ENCODE measurements around the gene LCOR.
A peak's percentile ranks its signal among the peaks of the same experiment; 100 is the strongest.
"Not testable (repeated sequence)": the region's sequence is repeated elsewhere in the genome, so short reads cannot be mapped to it uniquely, and the experiment has no call there.

The LCOR gene

DNA sequence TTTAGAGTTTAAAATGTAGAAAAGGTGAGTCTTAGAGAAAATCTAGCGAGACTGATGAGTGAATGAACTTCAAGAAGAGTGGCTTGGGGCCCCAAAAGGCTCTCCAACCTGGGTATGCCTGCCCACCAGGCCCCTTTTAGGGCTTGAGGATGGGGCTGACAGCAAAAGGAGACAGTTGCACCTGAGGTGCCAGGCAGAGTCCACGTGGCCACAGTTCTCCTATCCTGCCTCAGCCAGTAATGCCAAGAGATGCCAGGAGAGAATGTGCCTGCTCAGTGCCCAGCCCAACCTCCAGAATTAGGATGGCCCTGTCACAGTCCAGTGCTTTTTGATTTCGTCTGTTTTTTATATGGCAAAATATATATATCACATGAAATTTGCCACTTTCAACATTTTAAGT is 197.2 kb downstream of the LCOR start:
- no peak for DNase-seq

DNA sequence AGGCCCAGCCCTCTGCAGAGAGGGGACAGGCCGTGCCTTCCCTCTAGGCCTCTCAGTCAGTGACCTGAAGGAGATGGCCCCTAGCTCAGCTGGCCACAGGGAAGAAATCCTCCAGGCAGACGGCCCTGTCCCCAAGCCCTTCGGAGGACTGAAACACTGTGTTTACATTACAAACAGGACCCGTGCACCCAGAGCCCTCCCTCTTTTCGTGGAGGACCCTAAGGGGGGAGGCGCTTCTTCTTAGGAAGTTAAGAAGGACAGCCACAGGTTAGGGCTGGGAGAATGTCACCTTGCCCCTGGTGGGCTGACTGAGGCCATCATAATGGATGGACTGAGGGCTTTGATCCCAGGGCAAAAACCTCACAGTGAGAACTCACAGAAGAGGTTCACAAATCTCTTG is 198.8 kb downstream of the LCOR start:
- no peak for DNase-seq

DNA sequence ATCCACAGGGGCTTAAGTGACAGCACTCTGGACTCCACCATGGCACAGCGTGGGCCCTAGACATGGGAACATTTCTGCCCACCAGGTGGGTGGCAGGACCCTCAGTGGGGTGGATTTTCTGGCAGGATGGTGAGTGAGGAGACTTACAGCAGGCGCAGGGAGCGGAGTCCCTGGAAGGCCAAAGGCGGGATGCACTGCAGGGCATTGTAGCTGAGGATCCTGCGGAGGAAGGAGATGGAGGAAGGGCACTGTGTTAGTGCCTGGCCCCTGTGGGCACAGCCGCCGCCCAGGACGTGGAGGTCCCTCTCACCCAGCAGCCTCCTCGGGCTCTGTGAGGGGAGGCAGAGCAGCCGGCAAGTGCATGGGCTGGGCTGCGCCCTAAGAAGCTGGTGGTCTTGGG is 199.4 kb downstream of the LCOR start:
- no peak for DNase-seq

DNA sequence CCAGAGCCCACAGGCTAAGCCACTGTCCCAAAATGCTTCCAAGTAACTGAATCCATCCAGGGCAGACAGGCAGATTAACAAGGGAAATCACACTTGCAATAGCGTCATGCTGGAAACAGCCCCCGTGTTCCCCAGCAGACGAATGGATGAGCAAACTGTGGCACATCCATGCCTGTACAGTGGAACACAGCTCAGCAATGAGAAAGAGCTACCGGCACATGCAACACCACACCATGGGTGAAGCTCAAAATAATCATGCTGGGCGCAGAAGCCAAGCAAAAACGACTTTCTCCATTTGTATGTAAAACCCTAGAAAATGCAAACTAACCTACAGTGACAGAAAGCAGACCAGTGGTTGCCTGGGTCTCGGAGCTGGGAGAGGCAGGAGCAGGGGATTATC is 200.5 kb downstream of the LCOR start:
- no peak for DNase-seq

DNA sequence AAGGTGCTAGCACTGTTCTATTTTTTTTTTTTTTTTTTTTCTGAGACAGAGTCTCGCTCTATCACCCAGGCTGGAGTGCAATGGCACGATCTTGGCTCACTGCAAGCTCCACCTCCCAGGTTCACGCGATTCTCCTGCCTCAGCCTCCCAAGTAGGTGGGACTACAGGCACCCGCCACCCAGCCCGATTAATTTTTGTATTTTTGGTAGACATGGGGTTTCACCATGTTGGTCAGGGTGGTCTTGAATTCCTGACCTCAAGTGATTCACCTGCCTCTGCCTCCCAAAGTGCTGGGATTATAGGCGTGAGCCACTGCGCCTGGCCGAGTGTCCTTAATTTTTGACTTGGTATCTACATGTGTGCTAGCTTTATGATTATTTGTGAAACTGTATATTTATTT is 201.7 kb downstream of the LCOR start:
- DNase-seq: not testable (repeated sequence)

DNA sequence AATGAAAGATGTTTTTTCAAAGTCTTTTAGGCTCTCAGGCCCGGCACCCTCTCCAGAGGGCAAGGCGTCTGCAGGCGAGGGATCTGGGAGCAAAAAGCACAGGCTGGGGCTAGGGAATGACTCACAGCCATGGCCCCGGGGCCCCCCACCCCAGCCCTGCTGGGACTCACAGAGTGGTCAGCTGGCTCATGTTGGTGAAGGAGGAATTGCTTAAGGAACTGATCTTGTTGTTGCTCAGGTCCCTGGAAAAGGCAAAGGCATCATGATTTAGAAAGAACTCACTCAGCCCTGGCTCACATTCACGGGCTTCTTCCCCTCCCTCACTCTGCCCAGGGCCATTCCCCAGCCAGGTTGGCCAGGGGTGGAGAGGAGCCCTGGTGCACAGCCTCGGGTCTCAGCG is 202.2 kb downstream of the LCOR start:
- DNase-seq: no peak

DNA sequence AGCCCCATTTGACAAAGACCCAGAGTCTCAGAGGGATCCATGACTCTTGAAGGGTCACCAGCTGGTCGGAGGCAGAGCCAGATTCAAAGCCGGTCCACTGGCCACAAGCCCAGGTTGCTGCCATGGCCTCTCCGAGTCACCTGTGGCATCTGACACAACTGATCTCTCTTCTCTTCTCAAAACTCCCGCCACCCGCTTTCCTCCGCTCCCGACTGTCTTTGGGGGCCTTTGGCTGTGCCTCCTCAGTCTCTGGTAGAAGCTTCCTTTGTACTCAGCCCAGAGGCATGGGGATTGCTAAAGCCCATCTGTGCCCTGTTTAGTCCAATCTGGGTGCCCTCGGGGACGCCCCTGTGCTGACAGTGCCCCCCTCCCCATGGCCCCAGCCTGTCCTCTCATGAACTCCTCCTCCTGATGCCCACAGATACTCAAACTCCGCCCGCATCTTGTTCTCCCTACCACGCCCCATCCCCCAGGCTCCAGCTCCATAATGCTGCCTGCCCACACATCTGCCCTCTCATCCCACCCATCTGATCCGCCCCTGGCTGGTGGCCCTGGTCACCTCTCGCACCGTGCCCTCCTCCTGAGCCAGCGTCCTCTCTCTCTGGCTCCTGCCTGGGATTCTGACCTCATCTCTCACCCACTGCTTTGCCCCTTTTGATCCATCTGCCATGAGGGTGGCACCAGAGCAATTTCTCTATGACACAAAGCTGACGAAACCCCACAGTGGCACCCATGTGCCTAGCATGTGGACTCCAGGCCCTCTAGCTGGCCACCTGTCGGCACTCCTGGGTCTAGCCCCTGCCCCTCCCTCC is 203.1 kb downstream of the LCOR start:
- no peak for DNase-seq

DNA sequence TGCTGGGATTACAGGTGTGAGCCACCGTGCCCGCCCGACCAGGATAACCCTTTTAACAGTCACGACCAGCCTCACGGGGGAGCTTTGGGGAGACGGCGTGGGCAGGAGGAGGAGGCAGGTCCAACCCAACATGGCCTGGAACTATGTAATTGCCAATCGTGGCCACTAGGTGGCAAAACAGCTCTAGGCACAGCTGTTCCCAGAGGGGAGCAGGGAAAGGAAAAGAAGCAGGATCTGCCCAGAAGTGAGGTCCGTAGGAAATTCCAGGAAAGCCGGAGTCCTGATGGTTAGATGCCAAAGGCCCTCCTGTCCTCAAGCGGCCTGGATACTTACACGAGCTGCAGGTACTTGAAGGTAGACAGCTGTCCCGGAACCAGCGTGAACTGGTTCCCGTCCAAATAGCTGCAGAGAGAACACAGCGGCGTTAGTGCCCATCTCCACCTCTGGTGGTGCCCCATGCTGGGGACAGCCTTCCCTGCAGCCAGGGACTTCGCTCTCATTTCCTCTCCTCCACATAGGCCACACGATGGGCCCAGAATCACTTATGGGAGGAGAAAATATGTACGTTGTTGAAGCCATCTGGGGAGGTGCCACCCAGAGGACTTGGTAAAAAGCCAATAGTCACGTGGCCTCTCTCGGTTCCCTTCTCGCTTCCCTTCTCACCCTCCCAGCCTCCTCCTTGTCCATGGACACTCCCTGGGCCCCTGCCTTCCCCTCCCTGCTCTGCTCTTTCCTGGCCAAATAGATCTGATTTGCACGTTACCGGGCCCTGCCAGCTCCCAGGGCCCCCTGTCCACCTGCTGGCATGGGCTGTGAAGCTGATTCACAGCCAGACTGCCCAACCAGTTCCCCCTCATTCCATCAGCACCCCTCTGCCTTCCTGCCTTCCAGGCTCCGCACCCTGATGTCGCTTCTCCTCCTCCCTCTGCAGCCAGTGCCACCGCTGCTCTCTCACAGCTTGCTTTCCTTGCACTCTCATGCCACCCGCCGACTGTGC is 205.6 kb downstream of the LCOR start:
- peak in 53 of 56 donors; percentile 13 to 86 (median 53) for DNase-seq

DNA sequence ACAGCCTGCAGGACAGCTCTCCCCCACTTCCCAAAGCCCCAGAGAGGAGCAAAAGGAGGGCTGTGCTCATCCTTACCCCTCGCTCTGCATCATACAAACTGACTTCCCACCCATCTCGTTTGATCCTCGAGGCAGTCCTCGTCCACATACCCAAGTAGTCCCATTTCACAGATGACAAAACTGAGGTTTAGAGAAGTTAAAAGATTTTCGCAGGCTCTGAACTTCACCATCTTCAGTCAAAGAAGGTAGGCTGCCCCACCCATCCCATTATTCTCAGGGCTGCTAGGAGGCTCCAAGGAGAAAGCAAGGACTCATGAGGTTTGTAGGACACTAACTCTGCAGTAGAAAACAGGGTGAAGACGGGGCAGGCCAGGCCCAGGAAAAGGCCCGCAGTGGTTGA is 206.6 kb downstream of the LCOR start:
- DNase-seq: no peak

DNA sequence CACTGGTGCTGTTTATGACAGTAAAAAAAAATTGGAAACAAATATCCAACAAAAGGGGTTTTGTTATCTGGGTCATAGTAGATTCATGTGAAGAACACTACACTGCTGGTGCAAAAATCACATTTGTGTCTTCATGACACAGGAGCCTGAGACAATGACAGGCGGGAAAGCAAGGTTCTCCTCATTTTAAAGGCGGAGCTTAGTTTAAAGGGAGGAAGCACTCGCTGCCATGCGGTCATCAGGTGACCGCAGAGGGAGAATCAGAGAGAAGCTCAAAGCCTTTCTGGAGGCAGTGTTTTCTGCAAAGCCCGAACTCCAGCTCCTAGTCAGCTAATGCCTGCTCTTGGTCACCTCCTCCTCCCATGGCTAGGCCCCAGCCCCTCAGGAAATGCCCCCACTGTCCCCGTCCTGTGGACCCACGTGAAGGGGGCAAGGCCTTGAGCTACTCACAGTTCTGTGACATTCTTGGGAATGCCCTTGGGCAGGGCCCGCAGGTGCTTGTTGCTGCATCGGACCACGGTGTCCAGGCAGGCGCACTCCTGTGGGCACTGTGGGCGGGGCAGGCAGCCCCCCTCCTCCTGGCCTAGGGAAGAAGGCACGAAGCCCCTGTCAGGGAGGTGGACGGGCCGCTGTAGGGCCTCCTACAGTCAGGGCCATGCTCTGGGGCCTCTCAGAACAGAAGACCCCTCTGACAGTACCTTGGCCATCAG is 207.6 kb downstream of the LCOR start:
- no peak for DNase-seq

DNA sequence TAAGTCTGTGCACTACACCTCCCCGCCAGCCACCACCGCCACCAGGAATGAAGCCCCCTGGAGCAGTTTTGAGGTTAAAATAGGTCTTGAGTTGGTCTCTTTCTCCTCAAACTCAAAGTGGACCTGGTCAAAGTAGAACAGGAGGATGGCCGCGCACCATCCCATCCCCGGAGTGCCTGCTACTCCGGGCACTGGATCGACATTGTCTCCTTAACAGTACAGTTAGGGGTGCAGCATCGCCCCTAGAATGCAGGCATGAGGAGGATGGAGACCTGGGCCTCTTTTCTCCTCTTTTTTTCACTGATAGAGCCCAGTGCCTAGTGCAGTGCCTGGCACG is 208.1 kb downstream of the LCOR start:
- DNase-seq: no peak

DNA sequence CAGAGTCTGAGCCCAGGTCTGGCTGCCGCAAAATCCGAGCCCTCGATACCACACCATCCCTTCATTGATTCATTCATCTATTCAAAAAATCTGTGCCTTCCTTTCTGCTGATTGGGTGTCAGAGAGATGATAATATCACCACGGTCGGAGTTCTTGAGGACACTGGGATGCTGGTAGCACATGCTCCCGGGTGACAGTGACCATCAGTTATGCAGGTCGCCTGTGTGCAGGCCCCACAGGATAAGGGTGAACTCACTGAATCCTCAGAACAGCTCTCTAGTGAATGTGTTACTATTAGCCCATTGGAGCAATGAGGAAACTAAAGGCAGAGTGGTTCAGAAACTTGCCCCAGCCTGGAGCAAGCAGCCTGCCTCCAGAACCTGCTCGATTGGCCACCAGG is 208.6 kb downstream of the LCOR start:
- no peak for DNase-seq

DNA sequence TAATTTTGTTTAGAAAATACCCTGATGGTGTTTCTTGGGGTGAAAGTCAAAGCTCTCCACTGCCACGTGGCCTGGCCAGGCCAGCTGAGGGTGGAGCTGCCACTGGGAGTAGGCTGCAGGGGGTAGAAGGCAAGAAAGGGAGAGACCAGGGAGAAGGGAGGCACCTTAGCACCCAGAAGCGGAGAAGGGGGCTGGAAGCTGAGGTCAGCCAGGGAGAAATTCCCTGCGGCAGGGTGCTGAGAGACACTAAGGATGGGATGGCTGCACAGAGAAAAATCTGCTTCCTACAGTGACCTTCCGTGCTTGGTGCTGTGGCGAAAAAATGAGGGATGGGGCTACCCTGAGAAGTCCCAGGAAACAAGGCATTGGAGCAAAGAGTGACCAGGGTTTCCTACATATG is 210.0 kb downstream of the LCOR start:
- no peak for DNase-seq

DNA sequence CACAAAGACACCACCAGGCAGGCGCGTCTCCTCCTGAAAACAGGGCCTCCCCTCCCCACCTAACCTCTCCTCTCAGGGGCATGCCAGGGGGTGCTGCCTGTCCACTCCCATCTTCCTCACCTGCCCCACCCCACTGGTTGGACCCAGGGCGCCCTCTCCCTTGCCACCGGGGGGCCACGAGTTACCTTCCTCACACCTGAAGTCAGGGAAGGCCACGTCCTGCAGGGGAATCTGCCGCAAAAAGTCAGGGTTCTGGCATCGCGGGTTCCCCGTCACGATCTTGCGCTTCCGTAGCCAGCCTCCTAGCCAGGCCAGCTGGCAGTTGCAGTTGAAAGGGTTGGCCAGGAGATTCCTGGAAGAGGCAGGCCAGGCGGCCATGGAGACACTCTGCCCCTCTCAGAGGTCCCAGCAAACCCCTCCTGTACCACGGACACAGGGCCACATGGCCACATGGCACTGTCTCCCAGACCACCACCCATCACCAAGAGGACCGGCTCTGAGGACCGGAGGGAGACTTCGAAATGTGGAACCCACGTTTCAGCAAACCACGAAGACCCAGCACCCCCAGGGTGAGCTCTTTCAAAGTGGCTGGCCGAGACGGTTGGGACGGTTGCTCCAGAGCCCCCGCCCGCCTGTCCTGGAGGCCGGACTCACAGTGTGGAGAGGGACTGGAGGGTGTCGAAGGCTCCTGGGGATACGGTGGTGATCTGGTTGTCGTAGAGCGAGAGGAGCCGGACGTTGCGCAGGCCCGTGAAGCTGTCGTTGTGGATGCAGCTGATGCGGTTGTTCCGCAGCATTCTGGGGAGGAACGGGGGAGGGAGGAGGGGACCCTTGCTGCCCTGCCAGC is 210.8 kb downstream of the LCOR start:
- DNase-seq: peak in 1 of 56 donors; percentile 24

DNA sequence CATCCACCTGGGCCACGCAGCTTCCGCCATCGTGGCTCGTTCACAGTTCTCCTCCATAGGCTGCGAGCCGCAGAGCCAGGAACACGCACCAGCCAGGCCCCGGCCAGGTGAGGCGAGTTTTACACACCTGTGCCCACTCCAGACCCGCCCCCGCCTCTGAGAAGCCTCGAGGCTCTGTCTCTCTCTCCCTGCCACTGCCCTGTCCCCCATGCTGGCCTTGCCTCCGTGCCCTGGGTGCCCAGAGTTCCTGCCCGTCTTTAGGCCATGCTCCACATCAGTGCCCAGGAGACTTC is 211.4 kb downstream of the LCOR start:
- no peak for DNase-seq
